Fibroblast of lung (primary cell): Measurements from ENCODE around the gene NT5DC4. TPM values are rescaled to one million over a fixed set of nuclear protein-coding genes. Genes with fewer than 3 reads are reported as not detected.
"Not testable (repeated sequence)": the region's sequence is repeated elsewhere in the genome, so short reads cannot be mapped to it uniquely, and the experiment has no call there.

Experiments
- DNase-seq, 2 donors: peaks; one replicate each; pipeline versions ENCODE4 v3.0.0 to v3.0.0-alpha.2; 2010; ENCODE audit warnings: low read depth in 2 of 2
- H2AFZ ChIP-seq: 2 replicates; pipeline ENCODE4 v1.5.1; 2012; ENCODE audit warnings: low read length, control low read depth, inconsistent platforms
- H3K27ac ChIP-seq: 2 replicates; pipeline ENCODE4 v1.5.1; 2011; ENCODE audit warnings: low read length, control low read depth; ENCODE audit not compliant: insufficient read depth
- H3K27me3 ChIP-seq: 2 replicates; pipeline ENCODE4 v1.5.1; 2011; ENCODE audit warnings: mild to moderate bottlenecking, low read length; ENCODE audit not compliant: control insufficient read depth, insufficient read depth
- H3K36me3 ChIP-seq: 2 replicates; pipeline ENCODE4 v1.5.1; 2011; ENCODE audit warnings: low read length; ENCODE audit not compliant: control insufficient read depth, insufficient read depth
- H3K4me1 ChIP-seq: 2 replicates; pipeline ENCODE4 v1.5.1; 2011; ENCODE audit warnings: low read length; ENCODE audit not compliant: control insufficient read depth, insufficient read depth; ENCODE audit errors: extremely low read depth
- H3K4me2 ChIP-seq: 2 replicates; pipeline ENCODE4 v1.5.1; 2011; ENCODE audit warnings: low read length, control low read depth; ENCODE audit not compliant: insufficient read depth; ENCODE audit errors: extremely low read depth
- H3K4me3 ChIP-seq, 4 experiments: fragments of 200-600 bp in 1 of 4; sonication (generic) in 1 of 4; replicated peaks in 1 of 4; 2 replicates each; pipeline ENCODE4 v1.5.1; 2011 to 2016; ENCODE audit warnings: low read length in 4 of 4, low read depth in 3 of 4, mild to moderate bottlenecking in 3 of 4, control low read depth in 2 of 4, inconsistent platforms in 1 of 4, mixed read lengths in 1 of 4; ENCODE audit not compliant: insufficient read depth in 1 of 4; ENCODE audit errors: control extremely low read depth in 1 of 4
- H3K79me2 ChIP-seq: 2 replicates; pipeline ENCODE4 v1.5.1; 2012; ENCODE audit warnings: mild to moderate bottlenecking, low read length, inconsistent platforms; ENCODE audit not compliant: control insufficient read depth, insufficient read depth
- H3K9ac ChIP-seq: 2 replicates; pipeline ENCODE4 v1.5.1; 2011; ENCODE audit warnings: mild to moderate bottlenecking, low read length, control low read depth; ENCODE audit not compliant: insufficient read depth
- H3K9me3 ChIP-seq: 2 replicates; pipeline ENCODE4 v1.5.1; 2012; ENCODE audit warnings: low read depth, low read length; ENCODE audit not compliant: control insufficient read depth, insufficient read depth
- H4K20me1 ChIP-seq: 2 replicates; pipeline ENCODE4 v1.5.1; 2011; ENCODE audit warnings: low read length; ENCODE audit not compliant: control insufficient read depth, insufficient read depth; ENCODE audit errors: extremely low read depth
- EZH2 ChIP-seq: IDR thresholded peaks from 2 replicates; pipeline ENCODE4 v1.5.1; 2012; ENCODE audit warnings: low read length, control low read depth, mild to moderate bottlenecking; ENCODE audit errors: missing control alignments
- polyA plus RNA-seq, 2 donors: library from polyadenylated mRNA; depleted of rRNA in 1 of 2; stranded (reverse) in 1 of 2; unstranded in 1 of 2; fragments of >200 nt; gene quantifications; 2 replicates each; pipeline ENCODE4 v1.2.1, GENCODE V29; 2011 to 2012; ENCODE audit warnings: missing spikeins in 1 of 2
- total RNA-seq: library from RNA; depleted of rRNA; stranded (reverse); fragments of >200 nt; gene quantifications from 2 replicates; pipeline ENCODE4 v1.2.1, GENCODE V29; 2014
- TF ChIP-seq, protein P1 (sequence below), 2 donors: IDR thresholded peaks in 1 of 2; conservative IDR thresholded peaks in 1 of 2; 1 replicate in 1 of 2; 2 replicates in 1 of 2; pipeline ENCODE4 v1.5.1; 2011 to 2012; ENCODE audit warnings: low read length in 2 of 2, control low read depth in 1 of 2, inconsistent platforms in 1 of 2, low read depth in 1 of 2, mild to moderate bottlenecking in 1 of 2

NT5DC4 gene
- total and polyA plus RNA-seq, 2 donors (not counting 1 experiment from before 2014, with no cell fraction given): not detected

DNA sequence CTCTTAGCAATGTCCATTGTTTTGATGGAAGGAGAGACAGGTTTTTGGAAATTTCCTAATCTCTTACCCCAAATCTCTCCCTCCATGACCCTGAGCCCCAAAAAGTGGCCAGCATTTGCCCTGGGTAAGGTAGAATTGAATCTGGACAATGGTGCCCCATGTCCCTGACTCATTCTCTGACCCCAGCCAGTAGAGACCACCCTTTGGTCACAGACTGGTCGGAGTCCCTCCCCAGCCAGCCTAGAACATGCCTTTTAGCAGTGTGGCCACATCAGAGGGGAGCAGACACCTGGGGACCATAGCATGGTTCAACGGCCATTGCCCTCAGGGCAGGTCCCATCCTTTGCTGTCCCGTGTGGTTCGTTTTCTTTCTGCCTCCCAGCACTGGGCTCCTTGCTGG is 6.5 kb upstream of the NT5DC4 start:
- Histone ChIP-seq H3K27me3 (peaks cover 4% of the 10 kb centered on the region), H3K9me3 (no peaks in the 10 kb centered on the region), H3K36me3 (no peaks in the 10 kb centered on the region), H3K4me3 (no peak overlapping the region), H3K4me1 (peaks cover 10% of the 10 kb centered on the region), H3K4me2 (no peak overlapping the region), H3K27ac (no peak overlapping the region), H4K20me1 (no peaks in the 10 kb centered on the region), H2AFZ (no peak overlapping the region), H3K79me2 (no peaks in the 10 kb centered on the region), H3K9ac (no peak overlapping the region)
- no peak for TF ChIP-seq EZH2
- TF ChIP-seq, protein P1, sequence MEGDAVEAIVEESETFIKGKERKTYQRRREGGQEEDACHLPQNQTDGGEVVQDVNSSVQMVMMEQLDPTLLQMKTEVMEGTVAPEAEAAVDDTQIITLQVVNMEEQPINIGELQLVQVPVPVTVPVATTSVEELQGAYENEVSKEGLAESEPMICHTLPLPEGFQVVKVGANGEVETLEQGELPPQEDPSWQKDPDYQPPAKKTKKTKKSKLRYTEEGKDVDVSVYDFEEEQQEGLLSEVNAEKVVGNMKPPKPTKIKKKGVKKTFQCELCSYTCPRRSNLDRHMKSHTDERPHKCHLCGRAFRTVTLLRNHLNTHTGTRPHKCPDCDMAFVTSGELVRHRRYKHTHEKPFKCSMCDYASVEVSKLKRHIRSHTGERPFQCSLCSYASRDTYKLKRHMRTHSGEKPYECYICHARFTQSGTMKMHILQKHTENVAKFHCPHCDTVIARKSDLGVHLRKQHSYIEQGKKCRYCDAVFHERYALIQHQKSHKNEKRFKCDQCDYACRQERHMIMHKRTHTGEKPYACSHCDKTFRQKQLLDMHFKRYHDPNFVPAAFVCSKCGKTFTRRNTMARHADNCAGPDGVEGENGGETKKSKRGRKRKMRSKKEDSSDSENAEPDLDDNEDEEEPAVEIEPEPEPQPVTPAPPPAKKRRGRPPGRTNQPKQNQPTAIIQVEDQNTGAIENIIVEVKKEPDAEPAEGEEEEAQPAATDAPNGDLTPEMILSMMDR (conservative IDR thresholded peaks at IDR 0.05 in 1 of 2, IDR thresholded peaks at IDR 0.05 in 1 of 2; ENCODE audit: low read depth in 1 of 2, low read length in 2 of 2): no peak
- DNase-seq: no peak

DNA sequence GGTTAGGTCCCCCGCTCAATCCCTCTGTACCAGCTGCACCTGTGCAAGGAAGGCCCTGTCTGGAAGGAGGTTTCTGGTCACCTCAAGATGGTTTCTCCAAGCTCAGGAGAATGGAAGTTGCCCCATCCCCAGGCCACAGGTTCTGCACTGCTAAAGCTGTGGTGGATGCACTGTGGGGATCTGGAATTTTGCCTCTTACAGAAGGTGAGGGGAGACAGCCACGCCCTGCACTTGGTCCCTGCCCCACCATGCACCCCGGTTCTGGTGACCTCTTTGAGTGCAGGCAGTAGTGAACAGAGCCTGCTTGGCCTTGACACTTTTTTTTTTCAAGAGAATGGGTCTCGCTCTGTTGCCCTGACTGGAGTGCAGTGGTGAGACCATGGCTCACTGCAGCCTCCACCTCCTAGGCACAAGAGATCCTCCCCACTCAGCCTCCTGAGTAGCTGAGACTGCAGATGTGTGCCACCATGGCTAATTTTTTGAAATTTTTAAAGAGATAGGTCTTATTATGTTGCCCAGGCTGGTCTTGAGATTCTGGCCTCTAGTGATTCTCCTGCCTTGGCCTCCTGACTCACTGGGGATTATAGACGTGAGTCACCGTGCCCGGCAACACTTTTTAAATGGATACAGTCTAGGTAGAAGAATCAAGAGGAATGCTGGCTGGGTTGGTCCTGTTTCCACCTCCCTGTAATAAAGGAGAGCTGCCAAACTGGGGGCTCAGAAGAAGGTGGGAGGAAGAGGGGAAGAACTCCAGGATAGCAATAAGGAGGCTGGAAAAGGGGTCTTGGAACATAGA is 5.8 kb upstream of the NT5DC4 start:
- Histone ChIP-seq H3K27ac (no peak overlapping the region), H3K4me3 (no peak overlapping the region), H3K9ac (no peak overlapping the region), H3K79me2 (no peaks in the 10 kb centered on the region), H3K4me2 (no peak overlapping the region), H3K36me3 (no peaks in the 10 kb centered on the region), H3K27me3 (peaks cover 4% of the 10 kb centered on the region), H3K4me1 (peaks cover 10% of the 10 kb centered on the region), H3K9me3 (no peaks in the 10 kb centered on the region), H4K20me1 (no peaks in the 10 kb centered on the region), H2AFZ (no peak overlapping the region)
- TF ChIP-seq, protein P1 (conservative IDR thresholded peaks at IDR 0.05 in 1 of 2, IDR thresholded peaks at IDR 0.05 in 1 of 2; ENCODE audit: low read depth in 1 of 2, low read length in 2 of 2): no peak
- no peak for TF ChIP-seq EZH2
- peak in 1 of 2 donors; percentile 61 for DNase-seq

DNA sequence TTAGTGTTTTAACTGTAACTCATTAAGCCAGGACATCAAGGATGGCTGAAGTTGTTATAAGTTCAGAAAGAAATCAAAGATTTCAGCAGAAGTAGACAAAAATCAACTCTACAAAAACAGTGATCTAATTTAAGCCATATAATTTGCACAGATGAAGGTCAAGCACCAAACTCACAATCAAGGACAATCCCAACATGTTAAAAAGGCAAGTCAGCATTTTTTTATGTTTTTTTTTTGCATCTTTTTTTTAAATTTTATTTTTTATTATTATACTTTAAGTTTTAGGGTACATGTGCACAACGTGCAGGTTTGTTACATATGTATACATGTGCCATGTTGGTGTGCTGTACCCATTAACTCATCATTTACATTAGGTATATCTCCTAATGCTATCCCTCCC is 4.7 kb upstream of the NT5DC4 start:
- H3K27ac ChIP-seq, H3K36me3 ChIP-seq, H3K4me3 ChIP-seq, H2AFZ ChIP-seq, H3K4me1 ChIP-seq, DNase-seq, H3K79me2 ChIP-seq, H3K9ac ChIP-seq, H3K27me3 ChIP-seq, H3K9me3 ChIP-seq, H4K20me1 ChIP-seq, H3K4me2 ChIP-seq: not testable (repeated sequence)

DNA sequence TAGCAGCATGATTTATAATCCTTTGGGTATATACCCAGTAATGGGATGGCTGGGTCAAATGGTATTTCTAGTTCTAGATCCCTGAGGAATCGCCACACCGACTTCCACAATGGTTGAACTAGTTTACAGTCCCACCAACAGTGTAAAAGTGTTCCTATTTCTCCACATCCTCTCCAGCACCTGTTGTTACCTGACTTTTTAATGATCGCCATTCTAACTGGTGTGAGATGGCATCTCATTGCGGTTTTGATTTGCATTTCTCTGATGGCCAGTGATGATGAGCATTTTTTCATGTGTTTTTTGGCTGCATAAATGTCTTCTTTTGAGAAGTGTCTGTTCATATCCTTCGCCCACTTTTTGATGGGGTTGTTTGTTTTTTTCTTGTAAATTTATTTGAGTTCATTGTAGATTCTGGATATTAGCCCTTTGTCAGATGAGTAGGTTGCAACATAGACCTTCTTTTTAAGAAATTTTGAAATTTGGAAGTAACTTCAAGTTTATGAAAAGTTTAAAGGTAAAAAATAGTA is 3.9 kb upstream of the NT5DC4 start:
- H3K79me2 ChIP-seq, H4K20me1 ChIP-seq, H3K9ac ChIP-seq, H2AFZ ChIP-seq, H3K4me3 ChIP-seq, DNase-seq, H3K9me3 ChIP-seq, H3K27ac ChIP-seq, H3K4me1 ChIP-seq, H3K4me2 ChIP-seq, H3K27me3 ChIP-seq, H3K36me3 ChIP-seq: not testable (repeated sequence)
